ENCODE results near the gene NT5C2. TPM values are rescaled to one million over a fixed set of nuclear protein-coding genes. Genes with fewer than 3 reads are reported as not detected.
"Not testable (repeated sequence)": the region's sequence is repeated elsewhere in the genome, so short reads cannot be mapped to it uniquely, and the experiment has no call there.

The NT5C2 gene
- total RNA-seq, 2 donors from 2014 or later, result 50.4 to 50.6 TPM

GRCh38 chr10:103204353-103205255 lies 11.5 kb upstream of the NT5C2 start:
- DNase-seq (ENCODE audit: low spot score), result no peak
- intact Hi-C loops (cut with DNase I), result no loop called here

- DNase-seq (ENCODE audit: low spot score), result no peak
- intact Hi-C loops (cut with DNase I), result no loop called here
Observed at GRCh38 chr10:103203466-103203865, 10.4 kb upstream of the NT5C2 start.

GRCh38 chr10:103202319-103202718 lies 9.2 kb upstream of the NT5C2 start:
- intact Hi-C loops (cut with DNase I), result no loop called here
- no peak for DNase-seq (ENCODE audit: low spot score)

- intact Hi-C loops (cut with DNase I), result loop anchor here in 1 of 2 donors (10.0 kb wide), 1 partner anchor 45 kb away; the partner anchor contains the start of gene RPEL1
- no peak for DNase-seq (ENCODE audit: low spot score)
Observed at GRCh38 chr10:103199488-103199887, 6.4 kb upstream of the NT5C2 start.

- intact Hi-C loops (cut with DNase I), result loop anchor here in 1 of 2 donors (10.0 kb wide), 1 partner anchor 46 kb away; the partner anchor contains the start of gene RPEL1
- DNase-seq (ENCODE audit: low spot score), result no peak
Observed at GRCh38 chr10:103198648-103199047, 5.6 kb upstream of the NT5C2 start.

GRCh38 chr10:103197903-103198302 lies 4.8 kb upstream of the NT5C2 start:
- DNase-seq (ENCODE audit: low spot score), result no peak
- intact Hi-C loops (cut with DNase I), result loop anchor here in 1 of 2 donors (10.0 kb wide), 1 partner anchor 47 kb away; the partner anchor contains the start of gene RPEL1

GRCh38 chr10:103197174-103197573 lies 4.1 kb upstream of the NT5C2 start:
- intact Hi-C loops (cut with DNase I), result loop anchor here in 1 of 2 donors (10.0 kb wide), 1 partner anchor 48 kb away; the partner anchor contains the start of gene RPEL1
- DNase-seq (ENCODE audit: low spot score), result peak; percentile 85

- no peak for DNase-seq (ENCODE audit: low spot score)
- intact Hi-C loops (cut with DNase I), result loop anchor here in 1 of 2 donors (10.0 kb wide), 1 partner anchor 48 kb away; the partner anchor contains the start of gene RPEL1
Observed at GRCh38 chr10:103196516-103196915, 3.4 kb upstream of the NT5C2 start.

- DNase-seq (ENCODE audit: low spot score), result no peak
- intact Hi-C loops (cut with DNase I), result loop anchor here in 1 of 2 donors (10.0 kb wide), 1 partner anchor 51 kb away; the partner anchor contains the start of gene RPEL1
Observed at GRCh38 chr10:103193820-103194529, 903 bp upstream of the NT5C2 start.

- intact Hi-C loops (cut with DNase I), result loop anchor here in 1 of 2 donors (10.0 kb wide), 1 partner anchor 52 kb away; the partner anchor contains the start of gene RPEL1
Observed at GRCh38 chr10:103192451-103193106, 493 bp downstream of the NT5C2 start.

GRCh38 chr10:103192089-103192450 lies 1.0 kb downstream of the NT5C2 start:
- intact Hi-C loops (cut with DNase I), result loop anchor here in 1 of 2 donors (10.0 kb wide), 1 partner anchor 53 kb away; the partner anchor contains the start of gene RPEL1
- no peak for DNase-seq (ENCODE audit: low spot score)

More at GRCh38 chr10:103192451-103193106, 493 bp downstream of the NT5C2 start:
- peak; percentile 96 for DNase-seq (ENCODE audit: low spot score)

- intact Hi-C loops (cut with DNase I), result loop anchor here in 1 of 2 donors (10.0 kb wide), 1 partner anchor 54 kb away; the partner anchor contains the start of gene RPEL1
Observed at GRCh38 chr10:103191198-103191597, 1.9 kb downstream of the NT5C2 start.

GRCh38 chr10:103188853-103189252 lies 4.2 kb downstream of the NT5C2 start:
- intact Hi-C loops (cut with DNase I), result no loop called here
- no peak for DNase-seq (ENCODE audit: low spot score)

More at GRCh38 chr10:103191198-103191597, 1.9 kb downstream of the NT5C2 start:
- not testable (repeated sequence) for DNase-seq (ENCODE audit: low spot score)

GRCh38 chr10:103186128-103186527 lies 6.9 kb downstream of the NT5C2 start:
- intact Hi-C loops (cut with DNase I), result no loop called here
- DNase-seq (ENCODE audit: low spot score), result no peak

- intact Hi-C loops (cut with DNase I), result no loop called here
- no peak for DNase-seq (ENCODE audit: low spot score)
Observed at GRCh38 chr10:103184615-103185014, 8.5 kb downstream of the NT5C2 start.

GRCh38 chr10:103183991-103184451 lies 9.1 kb downstream of the NT5C2 start:
- intact Hi-C loops (cut with DNase I); DNase-seq (ENCODE audit: low spot score): not testable (repeated sequence)

- no peak for DNase-seq (ENCODE audit: low spot score)
- intact Hi-C loops (cut with DNase I), result no loop called here
Observed at GRCh38 chr10:103181244-103181643, 11.8 kb downstream of the NT5C2 start.

- no peak for DNase-seq (ENCODE audit: low spot score)
- intact Hi-C loops (cut with DNase I), result no loop called here
Observed at GRCh38 chr10:103180491-103180890, 12.6 kb downstream of the NT5C2 start.

GRCh38 chr10:103177123-103177522 lies 15.9 kb downstream of the NT5C2 start:
- no peak for DNase-seq (ENCODE audit: low spot score)
- intact Hi-C loops (cut with DNase I), result no loop called here

All from posterior vena cava (tissue), 2 donors.